PC-9 (cell line): Measurements from ENCODE around the gene LSM4.

ENCODE experiments used
- CTCF ChIP-seq: fragments of 200-600 bp; sonication (generic); conservative IDR thresholded peaks from 2 replicates; pipeline ENCODE4 v1.6.1; 2017; ENCODE audit warnings: mixed run types, antibody characterized with exemption, mild to moderate bottlenecking, moderate library complexity
- EZH2 ChIP-seq: fragments of 200-600 bp; sonication (generic); IDR thresholded peaks from 2 replicates; pipeline ENCODE4 v1.8.0; 2017; ENCODE audit warnings: antibody characterized with exemption, low read depth

DNA sequence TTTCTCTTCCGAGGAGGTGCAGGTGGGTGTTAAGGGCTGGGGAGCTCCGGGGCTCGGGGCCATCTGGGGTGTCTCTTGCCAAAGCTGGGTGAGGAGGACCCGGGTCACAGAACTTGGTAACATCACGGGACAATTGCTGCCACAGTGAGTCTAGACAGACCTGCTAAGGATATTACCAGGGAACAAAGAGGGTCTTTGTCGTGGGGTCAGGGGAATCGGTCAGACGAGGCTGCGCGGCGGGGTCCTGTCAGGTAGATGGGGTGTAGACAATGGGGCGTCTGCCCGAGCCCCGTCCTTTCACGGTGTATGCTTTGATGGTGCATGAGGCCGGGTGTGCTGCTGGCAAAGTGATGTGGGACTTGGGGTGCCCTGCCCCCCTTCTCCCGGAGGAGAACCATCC, 25.3 kb upstream of the LSM4 start:
- no peak for TF ChIP-seq CTCF
- no peak for TF ChIP-seq EZH2
